Heart right ventricle (tissue), 16 donors: ENCODE data around the gene CCNC. TPM values are rescaled to one million over a fixed set of nuclear protein-coding genes. Genes with fewer than 3 reads are reported as not detected.

ENCODE experiments used
- ATAC-seq, 8 donors: fragments of 200-7000 bp; cut with Tn5 transposase; one replicate each; pipeline ENCODE4 v1.9.1; 2020; ENCODE audit warnings: mild to moderate bottlenecking in 8 of 8, moderate library complexity in 8 of 8, moderate number of reproducible peaks in 1 of 8
- DNase-seq, 2 donors: peaks; one replicate each; pipeline ENCODE4 v3.0.0-alpha.2; 2020
- H3K27ac ChIP-seq, 10 donors: fragments of 200-600 bp; sonication (generic) in 2 of 10; one replicate each; pipeline versions ENCODE4 v1.5.0 to v1.8.0; 2020 to 2022; ENCODE audit warnings: mild to moderate bottlenecking in 3 of 10
- H3K27me3 ChIP-seq, 7 donors: fragments of 200-600 bp; one replicate each; pipeline ENCODE4 v1.8.0; 2021 to 2022; ENCODE audit warnings: mild to moderate bottlenecking in 2 of 7
- H3K36me3 ChIP-seq, 9 donors: fragments of 200-600 bp; sonication (generic) in 1 of 9; one replicate each; pipeline versions ENCODE4 v1.5.0 to v1.8.0; 2020 to 2022; ENCODE audit warnings: mild to moderate bottlenecking in 2 of 9
- H3K4me1 ChIP-seq, 9 donors: fragments of 200-600 bp; sonication (generic) in 1 of 9; one replicate each; pipeline versions ENCODE4 v1.5.0 to v1.8.0; 2020 to 2022; ENCODE audit warnings: mild to moderate bottlenecking in 4 of 9
- H3K4me3 ChIP-seq, 10 donors: fragments of 200-600 bp; sonication (generic) in 2 of 10; one replicate each; pipeline versions ENCODE4 v1.5.0 to v1.8.0; 2020 to 2022; ENCODE audit warnings: mild to moderate bottlenecking in 7 of 10, moderate library complexity in 2 of 10
- H3K9me3 ChIP-seq, 11 donors: fragments of 200-600 bp in 10 of 11; sonication (generic) in 2 of 11; one replicate each; pipeline versions ENCODE4 v1.5.0 to v1.8.0; 2013 to 2022; ENCODE audit warnings: mild to moderate bottlenecking in 2 of 11, control low read depth in 1 of 11, moderate library complexity in 1 of 11
- CTCF ChIP-seq, 9 donors: fragments of 200-600 bp; sonication (generic) in 2 of 9; IDR thresholded peaks; one replicate each; pipeline versions ENCODE4 v1.5.0 to v1.8.0; 2021 to 2022; ENCODE audit warnings: antibody characterized with exemption in 9 of 9, mild to moderate bottlenecking in 5 of 9, moderate library complexity in 1 of 9
- WGBS, 2 donors: extraction: QIAGEN DNeasy Blood & Tissue Kit; methylation state at CpG; one replicate each; pipeline ENCODE4 v1.1.7; 2013; ENCODE audit warnings: inconsistent platforms in 1 of 2; 5-methylcytosine and 5-hydroxymethylcytosine counted together
- intact Hi-C, 10 donors: fragments of 100-400 bp; cut with DNase I; formaldehyde crosslinking; loops; one replicate each; pipeline versions ENCODE4 v1.11.1 to v1.14.2; 2022
- polyA plus RNA-seq, 2 donors: library from polyadenylated mRNA; stranded (reverse); fragments of 200-250 nt; gene quantifications; one replicate each; pipeline ENCODE4 v1.2.3, GENCODE V29; 2013
- total RNA-seq, 10 donors: library from RNA; stranded (reverse); fragmentation: NEBNext Ultra II Directional in 3 of 10; extraction: Animal tissue kit (Norgen Biotek cat#: 25700) in 3 of 10; gene quantifications; one replicate each; pipeline versions ENCODE4 v1.2.1 to v1.2.4, GENCODE V29; 2021 to 2023
- donor health status: Arrhythmogenic right ventricular cardiomyopathy.
- donor health status: ischemic (EF 13 %, LVEDD 7.1; RV severe dilation, severe dysfunction).
- donor health status: healthy with polysubstance abuse.
- donor health status: DM: no; HTN: yes; CAD: no.
- donor health status: DM: no; HTN: no; CAD: no.
- donor health status: ischemic (EF 25% LVEDD 6.9; RV normal size, moderate dysfunction).
- donor health status: ischemic (EF 25% LVEDD 5.7; RV mildly dilated, moderate dysfunction).
- donor health status: healthy.
- donor health status: DM: yes; HTN: yes; CAD: no.
- donor health status: Ischemic cardiomyopathy.
- donor health status: ischemic (EF 35%, LVEDD 5.7; RV mildly dilated, moderate dysfunction).
- donor health status: nonischemic (EF 11% LVEDD 7.7; RV severe dilation, severe dysfunction).
- donor health status: DM: yes; HTN: yes; CAD: no.
- donor health status: PGD.
- donor health status: ischemic (EF 29% LVEDD 5.4; RV normal size, mild dysfunction).
- donor health status: nonischemic (EF 23%, LVEDD 6.1; RV moderate dilation, normal function).

CCNC gene
- total and polyA plus RNA-seq, 12 donors, result 14.2 to 26.6 (median 18.6) TPM

GRCh38 chr6:99606656-99607415, 38.4 kb upstream of the CCNC start, which contains the start of gene PRDM13:
Gene PRDM13 (plus strand): TSS chr6:99606833. CDS start chr6:99607035, 202 bp downstream.
- 2 to 4% methylated on average over 54 of the region's 54 CpGs for WGBS, 2 donors

GRCh38 chr6:99605911-99606655, 37.6 kb upstream of the CCNC start:
- Histone ChIP-seq H3K4me3 (no peak overlapping the region), H3K27ac (no peak overlapping the region), H3K27me3 (peaks cover 39 to 100% (median 100%) of the 10 kb centered on the region in 7 donors), H3K4me1 (peaks cover 4 to 44% (median 25%) of the 10 kb centered on the region in 9 donors), H3K9me3 (no peaks in the 10 kb centered on the region), H3K36me3 (no peaks in the 10 kb centered on the region)
- intact Hi-C loops, result loop anchor here in 1 of 10 donors (10.0 kb wide), 1 partner anchor 139 kb away; no protein-coding TSS in a partner anchor
- WGBS, 2 donors, result 11 to 13% methylated on average over 16 of the region's 16 CpGs
- no peak for TF ChIP-seq CTCF (IDR thresholded peaks at IDR 0.05)
- ATAC-seq (no peak), DNase-seq (no peak)

More at GRCh38 chr6:99606656-99607415, 38.4 kb upstream of the CCNC start, which contains the start of gene PRDM13:
- intact Hi-C loops, result loop anchor here in 1 of 10 donors (10.0 kb wide), 1 partner anchor 138 kb away; no protein-coding TSS in a partner anchor
- Histone ChIP-seq H3K27me3 (peaks cover 42 to 100% (median 100%) of the 10 kb centered on the region in 7 donors), H3K27ac (no peak within 1 kb of the TSS), H3K4me3 (no peak within 1 kb of the TSS), H3K36me3 (no peaks in the 10 kb centered on the region), H3K9me3 (no peaks in the 10 kb centered on the region), H3K4me1 (peaks cover 4 to 44% (median 25%) of the 10 kb centered on the region in 9 donors)
- TF ChIP-seq CTCF (IDR thresholded peaks at IDR 0.05), result no peak
- no peak for DNase-seq
- ATAC-seq, result no peak

GRCh38 chr6:99605074-99605734, 36.7 kb upstream of the CCNC start:
- H3K9me3 ChIP-seq, result no peaks in the 10 kb centered on the region
- ATAC-seq, result peak in 1 of 8 donors; percentile 45
- no peak overlapping the region for H3K4me3 ChIP-seq
- peaks cover 4 to 44% (median 25%) of the 10 kb centered on the region in 9 donors for H3K4me1 ChIP-seq
- no peak overlapping the region for H3K27ac ChIP-seq
- DNase-seq, result no peak
- intact Hi-C loops, result loop anchor here in 1 of 10 donors (10.0 kb wide), 1 partner anchor 140 kb away; no protein-coding TSS in a partner anchor
- H3K27me3 ChIP-seq, result peaks cover 39 to 100% (median 100%) of the 10 kb centered on the region in 7 donors
- no peaks in the 10 kb centered on the region for H3K36me3 ChIP-seq
- 9 to 11% methylated on average over 20 of the region's 20 CpGs for WGBS, 2 donors
- no peak for TF ChIP-seq CTCF (IDR thresholded peaks at IDR 0.05)
